Hepatocyte (in vitro differentiated cells): ENCODE measurements around the gene ENOX1.

Experiments
- CTCF ChIP-seq: fragments of 200-600 bp; sonication (generic); IDR thresholded peaks from 2 replicates; pipeline ENCODE4 v1.5.1; 2016; ENCODE audit warnings: antibody characterized with exemption, mild to moderate bottlenecking; ENCODE audit not compliant: poor library complexity
- EZH2 ChIP-seq: fragments of 200-600 bp; sonication (generic); IDR thresholded peaks from 2 replicates; pipeline ENCODE4 v1.6.1; 2016; ENCODE audit warnings: antibody characterized with exemption, mild to moderate bottlenecking, borderline replicate concordance

GRCh38 chr13:43303033-43303729 lies 483.6 kb downstream of the ENOX1 start:
- peak; percentile 66 for TF ChIP-seq CTCF
- no peak for TF ChIP-seq EZH2
